ENCODE results near the gene ATG4C.
"Not testable (repeated sequence)": the region's sequence is repeated elsewhere in the genome, so short reads cannot be mapped to it uniquely, and the experiment has no call there.

ATG4C gene

GRCh38 chr1:62783736-62784508, at the start of gene ATG4C:
TSS of gene ATG4C (plus strand) at chr1:62784132. CDS start at chr1:62803787, 19,655 bp downstream.
- peak; percentile 90 for DNase-seq

- DNase-seq: no peak
Measured at GRCh38 chr1:62735491-62736171, 48.3 kb upstream of the ATG4C start.

- not testable (repeated sequence) for DNase-seq
Measured at GRCh38 chr1:62740701-62741100, 43.2 kb upstream of the ATG4C start.

- DNase-seq: no peak
Measured at GRCh38 chr1:62744611-62745577, 39.0 kb upstream of the ATG4C start.

- no peak for DNase-seq
Measured at GRCh38 chr1:62746086-62746808, 37.7 kb upstream of the ATG4C start.

- DNase-seq: no peak
Measured at GRCh38 chr1:62746809-62747138, 37.2 kb upstream of the ATG4C start.

- DNase-seq: no peak
Measured at GRCh38 chr1:62753031-62753965, 30.6 kb upstream of the ATG4C start.

GRCh38 chr1:62754938-62755337, 29.0 kb upstream of the ATG4C start:
- DNase-seq: not testable (repeated sequence)

- DNase-seq: not testable (repeated sequence)
Measured at GRCh38 chr1:62756255-62756884, 27.6 kb upstream of the ATG4C start.

GRCh38 chr1:62759232-62759875, 24.6 kb upstream of the ATG4C start:
- DNase-seq: not testable (repeated sequence)

GRCh38 chr1:62760021-62760782, 23.7 kb upstream of the ATG4C start:
- DNase-seq: not testable (repeated sequence)

GRCh38 chr1:62761223-62761870, 22.6 kb upstream of the ATG4C start:
- not testable (repeated sequence) for DNase-seq

GRCh38 chr1:62762027-62762426, 21.9 kb upstream of the ATG4C start:
- DNase-seq: not testable (repeated sequence)

GRCh38 chr1:62765981-62766380, 18.0 kb upstream of the ATG4C start:
- DNase-seq: no peak

- DNase-seq: not testable (repeated sequence)
Measured at GRCh38 chr1:62768551-62768950, 15.4 kb upstream of the ATG4C start.

- no peak for DNase-seq
Measured at GRCh38 chr1:62772607-62773295, 11.2 kb upstream of the ATG4C start.

GRCh38 chr1:62774006-62774405, 9.9 kb upstream of the ATG4C start:
- DNase-seq: no peak

GRCh38 chr1:62774971-62775595, 8.8 kb upstream of the ATG4C start:
- no peak for DNase-seq

All from stimulated activated CD8-positive, alpha-beta memory T cell treated with anti-CD3 and anti-CD28 coated beads, Interleukin-4, amount 100 ng/mL, for 48 hours (primary cell).